HCT116 (cell line): ENCODE data around the gene COL23A1. TPM values are rescaled to one million over a fixed set of nuclear protein-coding genes. Genes with fewer than 3 reads are reported as not detected.

Source experiments
- ATAC-seq: fragments of 200-7000 bp; cut with Tn5 transposase; 2 replicates; pipeline ENCODE4 v1.9.1; 2020; ENCODE audit warnings: mild to moderate bottlenecking, moderate library complexity
- BruUV-seq: library from RNA; stranded (reverse); fragments of 400-500 nt; replicated peaks from 2 replicates; lab custom pipeline; 2021; lab: Mats Ljungman, UMichigan
- CTCF ChIA-PET: fragments of 300-600 bp; sonication (Branson Sonifier 250); formaldehyde crosslinking; loops from one replicate; lab custom pipeline; 2021; ENCODE audit warnings: antibody characterized with exemption; lab: Charles Lee
- POLR2A ChIA-PET: fragments of 300-600, 350-600 bp; sonication (Branson Sonifier 250); formaldehyde crosslinking; loops from one replicate; lab custom pipeline; 2021; ENCODE audit warnings: antibody characterized with exemption; lab: Charles Lee
- RAD21 ChIA-PET, 2 experiments: fragments of 300-600 bp; sonication (Branson Sonifier 250); formaldehyde crosslinking; loops; one replicate each; lab custom pipeline; 2023; ENCODE audit warnings: low total read pairs in 2 of 2; ENCODE audit not compliant: uncharacterized antibody in 2 of 2, unreplicated experiment in 2 of 2, low non-redundant PET in 1 of 2; lab: Charles Lee
- DNase-seq: peaks from one replicate; pipeline ENCODE4 v3.0.0-alpha.2; 2010; ENCODE audit warnings: low read depth, low spot score
- H2AFZ ChIP-seq: fragments of 200-600 bp; shearing (Covaris generic), sonication (generic); 2 replicates; pipeline ENCODE4 v1.6.1; 2017; ENCODE audit warnings: low read depth, mixed run types, mixed read lengths, antibody characterized with exemption, low read length; ENCODE audit not compliant: poor library complexity, severe bottlenecking
- H3K27ac ChIP-seq: 2 replicates; pipeline ENCODE4 v1.5.1; 2012; ENCODE audit warnings: low read depth, low read length
- H3K27me3 ChIP-seq: fragments of 200-600 bp; sonication (generic); 2 replicates; pipeline ENCODE4 v1.6.1; 2016; ENCODE audit warnings: mixed run types, low read length, mixed read lengths; ENCODE audit not compliant: insufficient read depth
- H3K36me3 ChIP-seq, 2 experiments: fragments of 200-500 bp in 1 of 2; fragments of 200-600 bp in 1 of 2; sonication (Bioruptor generic) in 1 of 2; sonication (generic) in 1 of 2; 2 replicates each; pipeline versions ENCODE4 v1.5.1 to v1.6.1; 2014 to 2016; ENCODE audit warnings: low read length in 2 of 2, inconsistent platforms in 1 of 2, mixed read lengths in 1 of 2, mixed run types in 1 of 2; ENCODE audit not compliant: insufficient read depth in 2 of 2, control insufficient read depth in 1 of 2
- H3K4me1 ChIP-seq, 2 experiments: fragments of 200-600 bp in 1 of 2; sonication (generic) in 1 of 2; 2 replicates each; pipeline versions ENCODE4 v1.5.1 to v1.6.1; 2012 to 2017; ENCODE audit warnings: low read length in 2 of 2, inconsistent platforms in 1 of 2, mild to moderate bottlenecking in 1 of 2, mixed read lengths in 1 of 2, mixed run types in 1 of 2, moderate library complexity in 1 of 2; ENCODE audit not compliant: insufficient read depth in 2 of 2, control insufficient read depth in 1 of 2
- H3K4me2 ChIP-seq: fragments of 200-600 bp; sonication (generic); 2 replicates; pipeline ENCODE4 v1.6.1; 2017; ENCODE audit warnings: mixed run types, low read length, mixed read lengths
- H3K4me3 ChIP-seq, 2 experiments: fragments of 200-600 bp in 1 of 2; sonication (generic) in 1 of 2; replicated peaks in 1 of 2; 2 replicates each; pipeline ENCODE4 v1.5.1; 2011 to 2016; ENCODE audit warnings: low read length in 2 of 2, control low read depth in 1 of 2, low read depth in 1 of 2, mild to moderate bottlenecking in 1 of 2, mixed read lengths in 1 of 2, mixed run types in 1 of 2
- H3K79me2 ChIP-seq: fragments of 200-600 bp; sonication (generic); 2 replicates; pipeline ENCODE4 v1.6.1; 2017; ENCODE audit warnings: mild to moderate bottlenecking, mixed run types, low read length, moderate library complexity, mixed read lengths; ENCODE audit not compliant: insufficient read depth
- H3K9ac ChIP-seq: fragments of 200-600 bp; sonication (generic); 2 replicates; pipeline ENCODE4 v1.6.1; 2016; ENCODE audit warnings: low read length, mixed read lengths
- H3K9me2 ChIP-seq: fragments of 200-600 bp; sonication (generic), shearing (Covaris generic); 2 replicates; pipeline ENCODE4 v1.6.1; 2017; ENCODE audit warnings: mixed run types, mild to moderate bottlenecking, moderate library complexity; ENCODE audit not compliant: insufficient read depth
- H3K9me3 ChIP-seq, 2 experiments: fragments of 200-500 bp in 1 of 2; fragments of 200-600 bp in 1 of 2; sonication (Bioruptor generic) in 1 of 2; sonication (generic) in 1 of 2; 2 replicates each; pipeline ENCODE4 v1.6.1; 2014 to 2017; ENCODE audit warnings: low read length in 2 of 2, mixed read lengths in 2 of 2, inconsistent platforms in 1 of 2, low read depth in 1 of 2, mild to moderate bottlenecking in 1 of 2, mixed run types in 1 of 2, moderate library complexity in 1 of 2; ENCODE audit not compliant: control insufficient read depth in 1 of 2, insufficient read depth in 1 of 2
- H4K20me1 ChIP-seq: fragments of 200-600 bp; sonication (generic), shearing (Covaris generic); 2 replicates; pipeline ENCODE4 v1.6.1; 2017; ENCODE audit warnings: mixed run types, mild to moderate bottlenecking, moderate library complexity; ENCODE audit not compliant: insufficient read depth
- ATF3 ChIP-seq: IDR thresholded peaks from 2 replicates; pipeline ENCODE4 v1.6.1; 2012
- CBX3 ChIP-seq: IDR thresholded peaks from 2 replicates; pipeline ENCODE4 v1.6.1; 2012; ENCODE audit warnings: low read depth
- CEBPB ChIP-seq: IDR thresholded peaks from 2 replicates; pipeline ENCODE4 v1.6.1; 2012; ENCODE audit warnings: low read depth
- CTCF ChIP-seq, 3 experiments: fragments of 200-600 bp in 1 of 3; sonication (generic) in 1 of 3; IDR thresholded peaks in 2 of 3; conservative IDR thresholded peaks in 1 of 3; 2 replicates each; pipeline ENCODE4 v1.5.1; 2012 to 2017; ENCODE audit warnings: low read depth in 2 of 3, low read length in 2 of 3, antibody characterized with exemption in 1 of 3, borderline replicate concordance in 1 of 3, control low read depth in 1 of 3, mild to moderate bottlenecking in 1 of 3, mixed read lengths in 1 of 3, mixed run types in 1 of 3, moderate library complexity in 1 of 3; ENCODE audit not compliant: insufficient read depth in 1 of 3
- EGR1 ChIP-seq: IDR thresholded peaks from 2 replicates; pipeline ENCODE4 v1.6.1; 2012; ENCODE audit warnings: low read depth
- ELF1 ChIP-seq: IDR thresholded peaks from 2 replicates; pipeline ENCODE4 v1.6.1; 2012; ENCODE audit warnings: low read depth, borderline replicate concordance
- EZH2 ChIP-seq: fragments of 200-600 bp; sonication (generic); IDR thresholded peaks from 2 replicates; pipeline ENCODE4 v1.6.1; 2017; ENCODE audit warnings: antibody characterized with exemption, mixed run types
- EZH2phosphoT487 ChIP-seq: fragments of 200-600 bp; IDR thresholded peaks from 2 replicates; pipeline ENCODE4 v1.6.1; 2018; ENCODE audit warnings: antibody characterized with exemption, borderline replicate concordance
- FOSL1 ChIP-seq: IDR thresholded peaks from 2 replicates; pipeline ENCODE4 v1.6.1; 2012; ENCODE audit warnings: low read depth
- MAX ChIP-seq: IDR thresholded peaks from 2 replicates; pipeline ENCODE4 v1.6.1; 2012
- POLR2A ChIP-seq: IDR thresholded peaks from 2 replicates; pipeline ENCODE4 v1.7.0; 2011; ENCODE audit warnings: borderline replicate concordance; ENCODE audit not compliant: insufficient read depth, insufficient read length; ENCODE audit errors: extremely low read depth
- POLR2AphosphoS5 ChIP-seq: IDR thresholded peaks from 2 replicates; pipeline ENCODE4 v1.6.1; 2011; ENCODE audit warnings: mild to moderate bottlenecking, low read depth, low read length, moderate library complexity
- RAD21 ChIP-seq: IDR thresholded peaks from 2 replicates; pipeline ENCODE4 v1.6.1; 2012; ENCODE audit warnings: low read depth, mild to moderate bottlenecking
- SIN3A ChIP-seq: IDR thresholded peaks from 2 replicates; pipeline ENCODE4 v1.6.1; 2012; ENCODE audit warnings: low read depth
- SP1 ChIP-seq: IDR thresholded peaks from 2 replicates; pipeline ENCODE4 v1.6.1; 2012; ENCODE audit warnings: low read depth
- TCF7L2 ChIP-seq: IDR thresholded peaks from 2 replicates; pipeline ENCODE4 v1.7.0; 2011; ENCODE audit warnings: borderline replicate concordance, inconsistent platforms; ENCODE audit not compliant: insufficient read depth, insufficient read length; ENCODE audit errors: extremely low read depth
- YY1 ChIP-seq: IDR thresholded peaks from 2 replicates; pipeline ENCODE4 v1.6.1; 2011; ENCODE audit warnings: low read length, low read depth, moderate library complexity, mild to moderate bottlenecking; ENCODE audit not compliant: insufficient replicate concordance; ENCODE audit errors: extremely low read depth
- ZBTB33 ChIP-seq: IDR thresholded peaks from 2 replicates; pipeline ENCODE4 v1.6.1; 2011; ENCODE audit warnings: mild to moderate bottlenecking, low read length, moderate library complexity; ENCODE audit not compliant: insufficient replicate concordance; ENCODE audit errors: extremely low read depth
- ZFX ChIP-seq: fragments of 450-650 bp; IDR thresholded peaks from 2 replicates; pipeline ENCODE4 v1.6.1; 2017
- ZNF274 ChIP-seq: fragments of 200-500 bp; sonication (Bioruptor generic); IDR thresholded peaks from 2 replicates; pipeline ENCODE4 v1.6.1; 2014; ENCODE audit warnings: mild to moderate bottlenecking, low read depth, low read length, inconsistent platforms
- intact Hi-C: fragments of 100-400 bp; cut with micrococcal nuclease; formaldehyde crosslinking; loops from 2 replicates; pipeline ENCODE4 v1.10.0; 2022
- total RNA-seq: library from RNA; stranded (reverse); gene quantifications from one replicate; pipeline ENCODE4 v1.2.1, GENCODE V29; 2021; ENCODE audit not compliant: unreplicated experiment

COL23A1 gene
- total RNA-seq, 1 experiment from 2014 or later: not detected

GRCh38 chr5:178310130-178310865, 279.9 kb downstream of the COL23A1 start:
- Histone ChIP-seq H2AFZ (no peak overlapping the region), H3K79me2 (no peaks in the 10 kb centered on the region), H3K9me2 (no peaks in the 10 kb centered on the region), H3K4me2 (no peak overlapping the region), H3K4me1 (no peaks in the 10 kb centered on the region), H3K9ac (no peak overlapping the region), H3K36me3 (no peaks in the 10 kb centered on the region), H4K20me1 (no peaks in the 10 kb centered on the region), H3K9me3 (no peaks in the 10 kb centered on the region), H3K4me3 (no peak overlapping the region), H3K27me3 (no peaks in the 10 kb centered on the region), H3K27ac (no peak overlapping the region)
- ATAC-seq (no peak), DNase-seq (no peak)
- intact Hi-C loops: no loop called here
- RAD21 ChIA-PET: no interaction called here
- no peak for TF ChIP-seq FOSL1
- no peak for TF ChIP-seq POLR2AphosphoS5
- TF ChIP-seq EZH2phosphoT487: no peak
- no peak for TF ChIP-seq YY1
- no peak for TF ChIP-seq SIN3A
- no peak for TF ChIP-seq ATF3
- no peak for TF ChIP-seq ELF1
- no peak for TF ChIP-seq ZBTB33
- no peak for TF ChIP-seq EGR1
- no peak for TF ChIP-seq MAX
- no peak for TF ChIP-seq CTCF (IDR thresholded peaks at IDR 0.05 in 2 of 3, conservative IDR thresholded peaks at IDR 0.05 in 1 of 3; ENCODE audit: borderline replicate concordance in 1 of 3, insufficient read depth in 1 of 3, low read depth in 2 of 3, low read length in 2 of 3)
- no peak for TF ChIP-seq CEBPB
- TF ChIP-seq SP1: no peak
- TF ChIP-seq EZH2: no peak
- TF ChIP-seq TCF7L2: no peak
- TF ChIP-seq RAD21: no peak
- TF ChIP-seq ZNF274: no peak
- TF ChIP-seq CBX3: no peak
- TF ChIP-seq POLR2A: no peak
- no peak for TF ChIP-seq ZFX
- POLR2A ChIA-PET: no interaction called here
- CTCF ChIA-PET: no interaction called here
- no TSS peak for BruUV-seq
